22Rv1 (cell line): ENCODE results near the gene TLR5.

Source experiments
- CTCF ChIP-seq: fragments of 450-650 bp; IDR thresholded peaks from 2 replicates; pipeline ENCODE4 v1.5.1; 2017; ENCODE audit warnings: mild to moderate bottlenecking
- ZFX ChIP-seq: fragments of 450-650 bp; IDR thresholded peaks from 2 replicates; pipeline ENCODE4 v1.6.1; 2017; ENCODE audit warnings: antibody characterized with exemption, borderline replicate concordance

- TF ChIP-seq CTCF (no peak), ZFX (no peak)
These were observed 1.9 kb upstream of the TLR5 start for GRCh38 chr1:223144914-223145313.
